HG02642 (cell line): Measurements from ENCODE around the gene PCDH1.
A peak's percentile ranks its signal among the peaks of the same experiment; 100 is the strongest.
"Not testable (repeated sequence)": the region's sequence is repeated elsewhere in the genome, so short reads cannot be mapped to it uniquely, and the experiment has no call there.

ENCODE experiments used
- ATAC-seq: cut with Tn5 transposase; IDR thresholded peaks from one replicate; pipeline ENCODE4 v1.9.1; 2021; ENCODE audit warnings: mild to moderate bottlenecking; ENCODE audit not compliant: unreplicated experiment, poor library complexity

PCDH1 gene

DNA sequence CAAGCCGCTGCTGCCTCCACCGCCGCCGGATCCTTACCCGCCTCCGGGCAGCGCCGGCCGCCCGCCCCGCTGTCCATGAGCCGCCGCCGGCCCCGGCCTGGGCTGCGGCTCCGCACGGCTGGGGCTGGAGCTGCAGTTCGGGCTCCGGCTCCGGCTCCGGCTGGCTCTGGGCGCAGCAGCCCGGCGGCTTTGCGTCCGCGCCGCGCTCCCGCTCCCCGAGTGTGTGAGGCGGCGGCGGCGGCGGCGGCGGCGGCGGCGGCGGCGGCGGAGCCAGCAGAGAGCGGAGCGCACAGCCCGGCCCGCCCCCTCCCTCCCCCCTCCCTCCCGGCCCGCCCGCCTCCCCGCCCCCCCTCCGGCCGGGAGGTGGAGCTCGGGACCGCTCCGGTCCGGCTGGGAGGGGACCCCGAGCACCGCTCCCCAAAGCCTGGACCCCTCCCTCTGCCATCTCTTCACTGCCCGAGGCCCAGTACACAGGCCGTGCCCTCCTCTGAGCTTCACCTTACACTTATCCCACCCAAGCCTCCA is at the start of gene PCDH1:
Gene PCDH1 (minus strand): TSS at position 225 of the 525 bp plus-strand sequence. CDS start 148 bp downstream, at position 77.
- no peak for ATAC-seq

DNA sequence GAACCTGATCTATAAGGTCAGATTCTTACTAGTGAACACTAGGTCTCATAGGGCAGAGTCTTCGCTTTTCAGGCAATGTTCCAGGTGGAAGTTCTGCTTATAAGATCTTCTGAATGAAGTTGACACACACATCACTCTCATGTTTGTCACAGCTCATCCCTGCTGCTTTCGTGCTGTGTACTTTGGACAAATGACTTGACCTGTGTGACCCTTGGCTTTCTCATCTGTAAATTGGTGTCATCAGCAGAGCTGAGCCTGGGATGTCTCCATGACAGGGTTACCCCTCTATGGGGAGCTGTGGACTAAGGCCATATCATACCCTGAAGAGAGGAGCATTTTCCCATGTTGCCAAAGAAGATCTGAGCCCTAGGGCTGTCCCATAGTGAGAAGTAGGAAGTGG is 48.2 kb upstream of the PCDH1 start:
- no peak for ATAC-seq

DNA sequence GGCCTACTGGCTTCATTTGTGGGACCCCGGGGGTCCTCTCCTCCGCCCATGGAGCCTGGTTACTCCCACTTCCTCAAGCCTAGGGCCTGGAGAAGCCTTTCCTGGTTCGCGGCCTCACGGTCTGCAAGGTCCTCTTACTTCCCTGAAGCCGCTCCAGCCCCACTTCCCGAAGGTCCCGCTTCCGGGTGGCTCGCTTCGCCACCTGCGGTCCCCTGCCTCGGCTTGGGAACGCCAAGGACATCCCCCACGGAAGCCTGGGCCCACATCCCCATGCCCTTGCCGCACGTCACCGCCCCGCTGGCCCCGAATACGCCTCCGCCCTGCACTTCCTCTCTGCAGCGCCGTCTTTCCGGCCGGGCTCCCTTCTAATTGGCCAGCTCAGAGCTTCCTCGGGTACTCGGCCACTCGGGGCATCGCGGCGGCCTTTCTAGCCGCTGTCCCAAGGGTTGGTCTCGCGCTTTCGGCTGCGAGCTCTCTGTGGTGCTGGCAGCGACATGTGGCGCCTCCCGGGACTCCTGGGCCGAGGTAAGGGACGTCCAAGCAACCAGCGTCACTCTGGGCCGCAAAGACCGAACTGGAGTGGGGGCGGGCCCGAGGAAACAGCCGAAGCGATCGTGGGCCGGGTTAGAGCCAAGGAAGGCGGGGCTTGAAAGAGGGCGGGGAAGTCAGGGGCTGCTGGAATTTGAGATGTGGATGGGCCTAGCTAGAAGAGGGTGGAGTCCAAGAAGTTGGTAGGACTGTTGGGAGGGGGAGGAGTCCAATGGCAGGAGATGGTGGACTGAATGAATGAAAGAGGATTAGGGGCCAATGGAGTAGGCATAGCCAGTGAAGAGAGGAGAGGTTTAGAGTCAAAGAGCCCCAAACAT is 45.5 kb upstream of the PCDH1 start, which contains the start of gene DELE1:
Gene DELE1 (plus strand): TSS at position 424 of the 866 bp plus-strand sequence. CDS start 71 bp downstream, at position 495.
- peak; percentile 99 for ATAC-seq

DNA sequence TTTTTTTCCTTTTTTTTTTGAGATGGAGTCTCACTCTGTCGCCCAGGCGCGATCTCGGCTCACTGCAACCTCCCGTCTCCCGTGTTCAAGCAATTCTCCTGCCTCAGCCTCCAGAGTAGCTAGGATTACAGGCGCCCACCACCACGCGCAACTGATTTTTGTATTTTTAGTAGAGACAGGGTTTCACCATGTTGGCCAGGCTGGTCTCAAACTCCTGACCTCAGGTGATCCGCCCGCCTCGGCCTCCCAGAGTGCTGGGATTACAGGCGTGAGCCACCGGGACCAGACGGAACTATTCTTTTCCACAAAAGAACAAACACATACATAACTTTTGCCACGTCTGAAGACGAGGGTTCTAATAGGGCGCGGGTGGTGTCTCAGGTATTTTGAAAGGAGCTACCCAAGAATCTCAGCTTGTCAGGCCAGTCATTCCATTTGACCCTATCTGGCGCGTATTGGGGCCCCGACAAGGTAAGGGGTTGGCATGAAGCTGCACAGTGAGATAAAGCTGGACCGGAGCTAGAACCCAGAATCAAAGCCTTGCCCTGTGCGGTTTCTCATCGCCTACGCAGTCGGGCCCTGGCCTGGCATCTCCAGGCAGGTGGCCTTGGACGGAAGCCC is 44.7 kb upstream of the PCDH1 start:
- ATAC-seq, result not testable (repeated sequence)

DNA sequence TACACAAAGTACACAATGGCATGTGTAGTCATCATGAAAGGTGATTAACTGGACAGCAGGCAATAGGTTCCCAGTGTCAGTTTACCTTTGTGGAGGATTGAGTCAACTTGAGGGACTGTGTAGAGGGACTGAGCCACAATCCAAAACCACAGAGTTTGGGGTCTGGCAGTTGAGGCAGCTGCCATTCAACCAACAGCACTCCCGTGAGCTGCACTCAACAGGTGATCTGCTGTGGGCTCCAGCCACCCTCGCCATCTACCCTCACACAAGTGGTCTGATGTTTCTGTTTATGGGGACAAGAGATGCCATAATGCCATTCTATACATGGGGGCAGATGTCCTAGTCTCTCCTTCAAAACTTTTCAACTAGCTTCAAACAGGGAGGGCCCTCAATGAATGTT is 42.6 kb upstream of the PCDH1 start:
- no peak for ATAC-seq

DNA sequence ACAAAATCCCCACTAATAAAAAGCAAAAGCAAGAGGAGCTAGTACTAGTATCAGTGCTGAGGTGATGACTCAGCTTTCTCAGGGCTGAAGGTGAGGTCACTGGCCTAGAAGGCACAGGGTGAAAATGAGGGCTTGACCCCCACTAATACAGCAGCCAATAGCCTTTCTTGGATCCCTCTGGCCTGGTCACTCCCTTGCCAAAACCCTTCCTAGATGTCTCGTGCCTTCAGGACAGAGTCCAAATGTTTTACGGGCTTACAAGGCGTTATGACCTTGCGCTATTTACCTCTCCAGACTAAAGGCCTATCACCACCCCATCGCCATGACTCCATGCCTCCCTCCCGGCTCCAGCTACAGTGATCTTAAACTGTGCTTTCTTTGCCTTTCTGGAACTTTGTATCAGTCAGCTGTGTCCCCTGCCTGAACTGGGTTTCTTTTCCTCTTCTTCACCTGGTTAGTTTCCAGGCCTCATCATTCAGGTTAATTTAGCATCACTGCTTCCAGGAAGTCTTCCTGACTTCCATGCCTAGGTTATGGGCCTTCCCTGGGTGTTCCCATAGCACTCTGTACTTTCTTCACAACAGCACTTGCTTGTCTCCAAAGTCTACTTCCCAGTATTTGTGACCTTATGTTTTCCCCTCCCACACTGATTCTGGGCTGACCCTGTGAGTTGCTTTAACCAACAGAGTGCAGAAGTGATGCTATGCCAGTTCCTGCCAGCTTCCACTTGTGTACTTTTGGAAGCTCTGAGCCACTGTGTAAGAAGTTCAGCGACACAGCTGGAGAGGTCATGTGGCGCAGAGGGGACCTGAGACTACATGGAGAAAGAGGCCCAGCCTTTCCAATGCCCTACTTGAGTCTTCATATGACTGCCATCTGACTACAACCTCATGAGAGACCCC is 41.3 kb upstream of the PCDH1 start:
- no peak for ATAC-seq

DNA sequence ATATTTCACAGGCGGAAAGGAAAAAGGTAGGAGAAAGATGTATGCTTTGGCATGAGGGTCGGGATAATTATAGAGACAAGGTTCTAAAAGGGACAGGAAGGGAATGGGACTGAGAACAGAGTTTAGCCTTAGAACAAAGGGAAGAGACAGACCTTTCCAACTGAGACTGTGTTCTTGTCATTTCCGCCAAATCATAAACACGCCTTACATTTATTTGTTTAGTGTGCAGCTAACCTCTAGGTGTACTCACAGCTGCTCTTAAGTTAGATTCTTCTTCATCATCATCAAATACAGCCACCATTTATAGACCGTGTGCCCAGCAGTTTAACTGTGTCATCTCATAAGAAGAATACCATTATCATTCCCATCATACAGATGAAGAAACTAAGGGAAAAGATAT is 39.5 kb upstream of the PCDH1 start:
- no peak for ATAC-seq

DNA sequence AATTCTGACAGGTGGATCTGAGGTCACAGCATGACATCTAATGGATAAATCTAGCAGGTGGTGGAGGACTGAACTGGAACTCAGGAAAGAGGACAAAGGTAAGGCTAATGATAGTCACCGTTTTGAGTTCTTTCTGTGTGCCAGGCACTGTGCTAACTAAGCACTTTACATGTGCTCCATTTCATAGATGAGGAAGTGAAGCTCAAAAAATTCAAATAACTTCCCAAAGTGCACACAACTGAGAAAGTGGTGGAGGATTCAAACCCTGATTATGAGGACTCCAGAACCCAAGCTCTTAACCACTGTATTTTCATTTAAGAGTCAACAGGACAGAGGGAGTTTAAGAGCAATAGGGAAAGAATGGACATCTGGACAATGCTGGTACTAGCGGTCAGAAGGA is 38.3 kb upstream of the PCDH1 start:
- ATAC-seq, result no peak

DNA sequence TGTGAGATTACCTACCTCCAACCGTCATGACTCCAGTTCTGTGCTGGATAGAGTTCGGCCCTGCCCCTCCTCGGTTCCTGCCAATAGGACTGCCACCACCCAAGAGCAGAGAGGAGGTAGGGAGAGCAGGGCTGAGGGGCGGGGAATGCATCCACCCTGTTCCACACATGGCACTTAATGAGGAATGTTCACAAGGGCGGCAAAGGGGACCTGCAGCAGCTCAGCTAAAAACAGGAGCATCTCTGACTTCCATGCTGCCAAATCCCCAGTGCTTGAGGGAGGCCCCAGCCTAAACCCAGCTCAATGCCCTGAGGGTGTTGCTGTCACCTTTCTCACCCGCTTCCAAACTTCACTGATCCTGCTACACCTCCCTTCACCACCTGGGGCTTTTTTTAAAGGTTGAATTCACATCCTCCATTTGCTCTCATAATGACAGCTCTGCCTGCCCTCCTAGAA is 37.7 kb upstream of the PCDH1 start:
- ATAC-seq, result no peak

DNA sequence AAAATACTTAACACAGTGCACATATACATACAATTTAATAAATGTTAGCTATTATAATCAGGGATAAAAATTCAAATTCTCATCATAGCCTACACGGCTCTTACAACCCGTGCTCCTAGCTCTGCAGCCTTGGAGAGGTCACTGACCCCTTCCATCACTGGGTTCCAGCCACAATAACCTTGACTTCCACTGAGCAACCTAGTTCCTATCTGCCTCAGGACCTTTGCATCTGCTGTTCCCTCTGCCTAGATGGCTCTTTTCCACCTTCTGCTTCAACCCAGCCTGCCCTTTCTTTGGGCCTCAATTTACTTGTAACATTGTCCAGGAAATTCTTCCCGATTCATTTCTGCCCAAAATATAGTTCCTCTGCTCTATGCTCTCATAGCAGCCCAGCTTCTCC is 36.6 kb upstream of the PCDH1 start:
- ATAC-seq, result no peak

DNA sequence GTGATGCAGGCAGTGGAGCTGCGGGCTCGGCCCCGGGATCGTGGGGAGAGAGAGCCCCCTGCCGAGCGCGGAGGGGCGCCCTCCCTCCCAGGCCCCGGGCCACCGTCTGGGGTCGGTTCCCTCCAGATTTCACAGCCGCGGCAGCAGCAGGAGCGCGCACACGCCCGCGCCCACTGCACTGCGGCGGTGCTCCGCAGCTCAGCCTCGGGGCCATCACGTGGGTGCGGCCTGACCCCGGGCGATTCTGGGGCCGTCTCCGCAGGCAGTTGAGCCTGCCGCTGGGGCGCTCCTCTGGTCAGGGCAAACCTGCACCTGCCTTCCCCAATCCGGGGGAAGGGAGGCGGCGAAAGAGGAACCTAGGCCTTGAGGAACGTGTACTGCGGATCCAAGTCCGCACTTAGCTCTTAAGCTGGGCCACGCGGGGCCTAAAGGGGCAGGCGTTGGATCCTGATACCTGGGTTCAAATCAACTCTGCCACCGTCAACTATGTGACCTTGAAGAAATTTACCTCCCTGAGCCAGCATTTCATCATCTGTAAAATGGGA is 36.1 kb upstream of the PCDH1 start:
- ATAC-seq, result peak; percentile 76

DNA sequence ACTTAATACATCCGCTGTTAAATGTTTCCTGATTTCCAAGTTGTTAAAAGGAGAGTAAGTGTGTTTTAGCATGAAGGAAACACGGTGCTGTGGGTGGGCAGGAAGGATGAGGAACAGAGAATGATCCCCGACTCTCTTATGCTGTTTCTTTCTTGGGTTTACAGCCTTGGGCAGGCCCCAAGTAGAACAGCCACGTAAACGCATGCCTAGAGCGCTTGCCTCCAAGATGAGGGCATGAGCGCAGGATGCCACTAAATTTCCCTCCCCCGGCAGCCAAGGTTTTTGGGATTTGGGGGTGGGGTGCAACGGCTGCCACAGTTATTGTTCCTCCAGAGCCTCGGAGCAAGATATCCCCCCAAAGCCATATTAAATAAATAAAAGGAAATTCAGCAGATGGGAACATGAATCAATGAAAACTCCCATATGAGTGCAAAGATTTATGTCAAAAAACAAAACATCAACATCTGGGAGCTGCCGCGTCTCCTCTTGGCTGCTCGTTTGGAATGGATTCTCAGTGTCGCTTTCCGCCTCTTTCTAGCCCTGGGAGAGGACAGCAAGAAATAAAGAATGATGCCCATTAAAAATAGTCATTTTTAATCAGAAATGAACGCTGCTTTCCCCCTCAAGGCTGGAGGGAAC is 35.5 kb upstream of the PCDH1 start:
- ATAC-seq, result no peak

DNA sequence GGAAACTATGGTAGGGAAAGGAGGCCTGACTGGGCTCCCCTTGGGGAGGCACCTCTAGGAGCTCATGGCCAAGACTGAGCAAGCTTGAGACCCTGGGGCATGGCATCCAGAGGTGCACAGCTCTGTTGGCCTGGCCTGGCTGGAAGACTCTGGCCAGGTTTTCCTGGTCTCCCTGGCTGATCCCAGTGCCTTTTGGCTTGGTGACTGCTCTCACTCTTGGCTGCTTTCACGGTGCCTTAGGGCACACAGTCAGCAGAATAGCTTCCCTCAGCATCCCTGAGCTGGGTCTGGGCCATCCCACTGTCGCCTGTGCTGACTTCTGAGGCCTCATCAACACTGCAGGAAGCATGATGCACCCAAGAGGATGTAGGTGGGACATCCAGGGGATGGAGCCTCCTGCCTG is 32.1 kb upstream of the PCDH1 start:
- ATAC-seq, result no peak

DNA sequence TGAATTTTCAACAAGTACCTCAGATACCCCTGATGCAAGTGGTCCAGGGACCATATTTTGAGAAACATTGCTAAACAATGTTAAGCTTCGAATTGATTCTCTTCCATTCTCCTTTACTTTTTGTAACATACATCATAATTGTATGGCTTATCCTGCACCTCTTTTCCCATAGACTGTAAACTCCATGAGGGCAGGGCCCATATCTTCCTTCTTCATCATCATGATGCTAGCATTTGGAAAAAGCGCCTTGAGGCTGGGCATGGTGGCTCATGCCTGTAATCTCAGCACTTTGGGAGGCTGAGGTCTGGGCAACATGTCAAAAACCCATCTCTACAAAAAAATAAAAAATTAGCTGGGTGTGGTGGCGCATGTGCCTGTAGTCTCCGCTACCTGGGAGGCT is 31.0 kb upstream of the PCDH1 start:
- ATAC-seq, result no peak

DNA sequence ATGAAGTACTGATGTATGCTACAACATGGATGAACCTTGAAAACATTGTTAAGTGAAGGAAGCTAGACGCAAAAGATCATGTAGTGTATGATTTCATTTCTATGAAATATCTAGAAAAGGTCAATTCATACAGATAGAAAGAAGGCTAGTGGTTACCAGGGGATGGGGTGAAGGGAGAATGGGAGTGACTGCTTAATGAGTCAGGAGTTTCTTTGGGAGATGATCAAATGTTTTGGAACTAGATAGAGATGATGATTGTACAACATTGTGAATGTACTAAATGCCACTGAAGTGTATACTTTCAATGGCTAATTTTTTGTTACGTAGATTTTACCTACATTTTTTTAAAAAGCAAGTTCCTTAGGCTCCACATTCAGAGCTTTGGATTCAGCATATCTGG is 30.6 kb upstream of the PCDH1 start:
- ATAC-seq, result no peak

DNA sequence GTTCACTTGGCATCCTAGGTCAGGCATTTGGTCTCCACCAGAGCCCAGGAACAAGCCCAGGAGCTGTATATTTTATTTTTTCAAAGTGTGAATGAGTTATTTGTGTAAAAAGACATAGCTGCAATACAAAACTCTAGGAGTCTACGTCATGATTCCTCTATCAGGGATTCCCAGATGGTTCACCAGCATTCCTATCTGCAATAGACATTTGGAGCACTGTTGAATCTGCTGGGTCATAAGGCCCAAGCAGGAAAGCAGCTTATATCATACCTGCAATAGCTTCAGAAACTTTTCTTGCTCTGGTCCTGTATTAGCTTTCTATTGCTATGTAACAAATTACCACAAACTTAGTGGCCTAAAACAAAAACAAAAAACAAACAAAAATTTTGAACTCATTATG is 28.8 kb upstream of the PCDH1 start:
- ATAC-seq, result no peak

DNA sequence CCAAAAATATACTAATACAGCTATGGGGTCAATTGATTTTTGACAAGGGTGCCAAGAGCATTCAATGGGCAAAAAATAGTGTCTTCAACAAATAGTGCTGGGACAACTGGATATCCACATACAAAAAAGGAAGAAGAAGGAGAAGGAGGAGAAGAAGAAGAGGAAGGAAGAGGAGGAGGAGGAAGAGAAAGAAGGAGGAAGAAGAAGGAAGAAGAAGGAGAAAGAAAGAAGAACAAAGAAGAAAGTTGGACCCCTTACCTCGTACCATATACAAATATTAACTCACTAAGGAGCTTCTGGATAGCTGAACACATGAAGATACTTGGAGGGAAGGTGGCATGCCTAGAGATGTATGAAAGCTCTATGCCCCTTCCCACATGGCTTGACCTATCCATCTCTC is 28.3 kb upstream of the PCDH1 start:
- ATAC-seq, result no peak

DNA sequence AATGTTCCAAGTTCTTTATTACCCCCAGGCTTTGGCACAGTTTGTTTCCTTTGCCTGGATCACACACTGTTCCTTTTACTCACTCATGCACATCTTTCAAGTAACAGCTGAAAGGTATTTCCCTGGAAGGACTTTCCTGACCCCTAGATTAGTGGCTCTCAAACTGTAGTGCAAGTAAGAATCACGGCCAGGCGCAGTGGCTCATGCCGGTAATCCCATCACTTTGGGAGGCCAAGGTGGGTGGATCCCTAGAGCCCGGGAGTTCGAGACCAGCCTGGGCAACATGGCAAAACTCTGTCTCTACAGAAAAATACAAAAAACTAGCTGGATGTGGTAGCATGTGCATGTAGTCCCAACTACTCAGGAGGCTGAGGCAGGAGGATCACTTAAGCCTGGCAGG is 26.3 kb upstream of the PCDH1 start:
- no peak for ATAC-seq

DNA sequence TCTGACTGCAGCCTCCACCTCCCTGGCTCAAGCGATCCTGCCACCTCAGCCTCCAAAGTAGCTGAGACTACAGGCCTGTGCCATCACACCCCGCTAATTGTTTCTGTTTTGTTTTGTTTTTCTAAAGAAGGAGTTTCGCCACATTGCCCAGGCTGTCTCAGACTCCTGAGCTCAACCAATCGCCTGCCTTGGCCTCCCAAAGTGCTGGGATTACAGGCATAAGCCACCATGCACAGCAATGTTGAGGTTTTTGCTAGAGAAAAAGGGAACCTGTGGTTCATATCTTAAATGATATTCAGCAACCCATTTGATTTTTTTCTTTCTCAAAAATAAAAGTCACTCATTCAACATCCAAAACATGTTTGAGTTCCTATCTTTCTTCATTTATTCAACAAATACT is 25.1 kb upstream of the PCDH1 start:
- ATAC-seq, result no peak
